Anterior cingulate cortex (tissue), 58 donors: Measurements from ENCODE around the gene GMDS.

Experiments
- DNase-seq, 58 donors: peaks; one replicate each; lab custom pipeline; 2025; lab: John Stamatoyannopoulos, UW

The GMDS gene

DNA sequence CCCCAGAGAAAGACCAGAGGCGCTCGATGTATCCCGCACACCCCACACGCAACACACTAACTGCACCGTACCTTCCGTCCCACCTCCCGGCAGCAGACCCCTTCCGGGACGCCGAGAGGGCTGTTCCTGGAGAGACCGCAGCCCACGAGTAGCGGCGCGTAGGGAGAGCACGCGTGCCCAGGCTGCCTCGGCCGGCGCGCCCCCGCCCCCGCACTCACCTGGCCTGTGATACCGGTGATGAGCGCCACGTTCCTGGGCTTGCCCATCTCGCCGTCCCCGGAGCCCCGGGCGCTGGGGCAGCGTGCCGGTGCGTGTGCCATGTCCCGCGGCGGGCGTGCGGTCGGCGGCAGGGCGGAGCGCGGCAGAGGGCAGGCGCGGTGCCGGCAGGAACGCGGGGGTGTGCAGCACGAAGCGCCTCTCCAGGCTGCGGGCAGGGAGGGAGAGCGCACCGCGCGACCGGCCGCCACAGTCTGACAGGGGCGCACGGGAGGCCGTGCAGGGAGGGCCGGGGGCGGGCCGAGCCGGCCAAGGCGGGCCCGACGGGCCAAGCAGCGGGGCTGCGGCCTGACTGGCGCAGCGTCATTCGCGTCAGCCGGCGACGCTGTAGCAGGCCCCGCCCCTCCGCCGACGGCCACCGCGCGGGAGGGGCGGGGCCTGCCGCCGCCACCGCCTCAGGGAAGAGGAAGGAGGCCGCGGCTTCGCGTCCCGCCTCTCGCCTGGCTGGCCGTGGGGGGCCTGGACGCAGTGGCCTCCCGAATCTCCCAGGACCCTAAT lies at the start of gene GMDS:
Gene GMDS (minus strand): TSS at position 503 of the 774 bp plus-strand sequence.
- DNase-seq = peak in 56 of 58 donors; percentile 14 to 89 (median 77)

DNA sequence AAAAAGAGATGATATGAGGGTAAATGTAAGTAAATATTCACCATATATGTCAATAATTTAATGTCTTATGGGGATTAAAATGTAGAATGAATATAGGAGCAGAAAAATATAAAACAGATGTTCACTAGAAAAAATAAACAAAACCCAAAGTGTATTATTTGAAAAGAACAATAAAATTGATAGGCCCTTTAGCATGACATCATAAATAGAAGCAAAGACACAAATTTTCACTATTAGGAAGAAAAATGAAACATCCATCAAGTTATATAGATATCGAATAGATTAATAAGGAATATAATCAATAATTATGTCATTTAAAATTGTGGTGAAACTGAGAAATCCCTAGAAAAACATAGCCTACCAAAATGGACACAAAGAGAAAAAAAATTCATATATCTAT lies 40.1 kb upstream of the GMDS start:
- DNase-seq = no peak

- DNase-seq = no peak
Measured at GRCh38 chr6:2275892-2276242, 30.5 kb upstream of the GMDS start.

- no peak for DNase-seq
Measured at GRCh38 chr6:2274981-2275891, 29.8 kb upstream of the GMDS start.

DNA sequence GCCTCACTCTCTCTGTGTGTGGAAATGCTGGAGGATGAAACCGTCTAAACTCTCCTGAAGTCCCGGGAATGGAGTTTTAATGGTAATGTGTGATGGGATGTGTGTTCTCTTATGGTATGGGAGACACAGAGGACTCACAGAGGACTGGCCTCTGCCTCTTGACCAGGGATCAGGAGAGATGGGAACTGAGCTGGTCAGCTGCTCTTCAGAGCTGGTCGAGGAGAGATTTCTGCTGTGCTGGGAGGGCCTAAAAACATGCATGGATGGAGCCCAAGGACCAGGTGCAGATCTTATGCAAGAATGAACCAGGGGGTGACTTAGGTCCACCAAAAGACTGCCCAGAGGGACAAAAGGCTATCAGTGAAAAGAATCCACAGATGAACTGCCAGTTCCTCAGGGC lies 27.3 kb upstream of the GMDS start:
- DNase-seq = no peak

- no peak for DNase-seq
Measured at GRCh38 chr6:2270054-2270453, 24.6 kb upstream of the GMDS start.

GRCh38 chr6:2266841-2267240 lies 21.4 kb upstream of the GMDS start:
- no peak for DNase-seq

- DNase-seq = no peak
Measured at GRCh38 chr6:2266031-2266795, 20.8 kb upstream of the GMDS start.

DNA sequence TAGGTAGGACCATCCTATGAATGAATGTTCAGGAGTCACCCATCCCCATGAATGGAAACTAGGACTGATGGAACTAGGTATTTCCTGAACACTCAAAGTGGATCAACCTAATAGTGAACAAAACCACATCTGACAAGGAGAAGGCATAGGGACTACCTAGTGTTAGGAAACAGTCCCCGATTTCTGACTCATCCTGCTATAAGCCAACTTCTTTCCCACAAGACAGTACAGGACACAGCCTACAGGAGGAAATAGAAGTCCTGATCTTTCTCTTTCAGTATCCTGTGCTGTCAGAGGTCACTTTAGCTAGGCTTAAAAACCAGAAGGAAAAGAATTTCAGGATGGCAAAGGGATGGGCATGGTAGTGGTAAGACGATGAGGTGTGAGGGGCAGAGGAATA lies 19.5 kb upstream of the GMDS start:
- no peak for DNase-seq

- DNase-seq = no peak
Measured at GRCh38 chr6:2263896-2264295, 18.5 kb upstream of the GMDS start.

DNA sequence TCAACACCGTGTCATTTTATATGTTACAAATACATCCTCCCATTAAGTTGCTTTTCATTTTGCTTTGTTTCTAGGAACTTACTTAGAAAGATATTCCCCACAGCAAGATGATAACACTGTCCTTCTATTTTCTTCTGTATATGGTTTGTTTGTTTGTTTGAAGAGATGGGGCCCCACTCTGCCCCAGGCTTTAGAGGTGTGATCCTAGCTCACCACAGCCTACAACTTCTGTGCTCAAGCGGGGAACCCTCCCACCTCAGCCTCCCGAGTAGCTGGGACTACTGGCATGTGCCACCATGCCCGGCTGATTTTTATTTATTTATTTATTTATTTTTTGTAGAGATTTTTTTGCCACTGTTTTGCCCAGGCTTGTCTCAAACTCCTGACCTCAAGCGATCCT lies 14.2 kb upstream of the GMDS start:
- no peak for DNase-seq

DNA sequence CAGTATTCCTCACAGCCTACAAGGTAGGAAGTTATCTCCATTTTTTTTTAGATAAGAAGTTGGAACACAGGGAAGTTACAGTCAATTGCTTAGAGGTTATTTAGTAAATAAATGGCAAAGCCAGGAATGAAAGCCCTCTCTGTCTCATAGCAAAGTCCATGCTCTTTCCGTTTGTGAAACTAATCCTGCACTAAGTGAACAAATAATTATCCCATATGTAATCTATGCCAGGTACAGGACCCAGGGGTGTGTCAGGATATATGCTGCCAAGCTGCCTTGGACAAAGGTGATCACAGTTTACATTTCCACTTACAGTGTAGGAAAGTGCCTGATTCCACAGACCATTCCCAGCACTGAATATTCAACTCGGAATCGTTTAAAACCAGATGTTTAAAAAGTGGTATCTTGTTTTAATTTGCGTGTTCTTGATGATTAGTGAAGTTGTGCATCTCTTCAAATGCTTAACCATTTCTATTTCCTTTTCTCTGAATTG lies 13.6 kb upstream of the GMDS start:
- no peak for DNase-seq

- no peak for DNase-seq
Measured at GRCh38 chr6:2258112-2258511, 12.7 kb upstream of the GMDS start.

GRCh38 chr6:2257363-2257762 lies 12.0 kb upstream of the GMDS start:
- DNase-seq = no peak

DNA sequence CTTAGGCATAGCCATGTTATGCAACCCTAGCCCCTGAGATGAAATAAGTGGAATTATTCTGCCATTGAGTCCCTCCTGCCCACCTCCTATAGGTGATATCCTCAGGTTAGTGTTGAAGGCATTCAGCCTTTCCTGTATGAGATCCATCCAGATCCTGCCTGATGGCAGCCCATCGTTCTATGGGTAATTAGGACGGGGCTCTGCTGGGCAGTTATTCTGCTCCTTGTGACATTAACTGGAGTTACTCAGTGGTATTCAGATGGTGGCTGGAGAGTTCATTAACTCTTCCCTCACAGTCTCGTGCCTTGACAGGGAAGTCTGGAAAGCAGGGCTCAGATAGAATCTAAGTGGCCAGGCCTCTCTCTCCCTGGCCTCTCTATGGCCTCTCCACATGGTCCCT lies 9.3 kb upstream of the GMDS start:
- no peak for DNase-seq

DNA sequence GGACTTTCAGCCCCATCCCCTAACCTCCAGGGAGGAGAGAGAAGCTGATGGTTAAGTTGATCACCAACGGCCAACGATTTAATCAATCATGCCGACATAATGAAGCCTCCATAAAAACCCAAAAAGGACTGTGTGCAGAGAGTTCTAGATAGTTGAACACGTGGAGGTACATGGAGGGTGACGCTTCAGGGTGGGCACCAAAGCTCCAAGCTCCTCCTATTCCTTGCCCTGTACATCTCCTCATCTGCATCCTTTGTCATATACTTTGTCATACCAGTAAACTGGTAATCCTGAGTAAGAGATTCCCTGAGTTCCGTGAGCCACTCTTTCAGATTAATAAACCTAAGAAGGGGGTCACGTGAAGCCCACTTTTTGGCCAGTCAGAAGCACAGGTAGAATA lies 3.7 kb upstream of the GMDS start:
- no peak for DNase-seq

- DNase-seq = no peak
Measured at GRCh38 chr6:2247664-2248063, 2.3 kb upstream of the GMDS start.

DNA sequence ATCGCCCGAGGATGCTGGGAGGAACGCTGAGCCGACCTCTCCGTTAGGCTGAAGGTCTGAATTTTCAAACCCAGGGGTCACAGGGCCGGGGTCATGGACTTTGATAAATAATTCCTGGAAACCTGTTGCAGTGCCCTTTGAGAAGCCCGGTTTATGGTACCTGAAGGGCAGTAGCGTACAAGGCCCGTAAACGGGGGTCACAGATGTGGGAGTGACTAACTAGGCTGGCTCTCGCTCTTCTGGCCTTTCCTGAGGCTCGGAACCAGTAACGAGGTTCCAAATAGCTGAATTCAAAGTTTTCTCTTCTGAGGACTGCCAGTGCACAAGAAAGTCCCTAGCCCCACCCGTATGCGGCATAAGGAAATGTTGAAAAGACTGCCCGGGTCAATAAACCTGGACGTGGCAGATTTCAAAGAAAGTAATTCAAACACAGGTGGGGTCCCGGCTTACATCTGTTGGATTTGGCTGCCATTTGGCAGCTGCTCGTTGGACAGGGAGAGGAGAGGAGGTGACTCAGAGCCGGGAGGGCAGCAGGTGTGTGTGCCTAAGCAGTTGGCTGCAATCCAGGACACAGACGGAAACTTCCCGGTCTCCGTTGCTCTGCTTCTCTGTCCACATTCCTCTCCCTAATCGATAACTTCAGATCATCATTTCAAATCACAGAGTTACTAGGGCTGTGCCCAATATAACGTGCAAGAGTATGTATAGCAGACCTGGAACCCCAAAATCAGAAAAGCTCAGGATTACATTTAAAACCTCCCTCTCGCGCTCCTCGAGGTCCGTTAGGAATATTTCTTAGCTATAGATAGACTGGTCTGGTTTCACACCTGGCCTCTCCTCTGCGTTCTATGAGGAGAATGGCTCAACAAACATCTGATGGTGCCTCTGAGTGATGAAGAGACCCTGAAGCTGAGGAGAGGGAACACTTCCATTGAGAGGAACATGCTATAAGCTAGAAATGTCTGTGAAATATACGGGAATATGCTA lies 765 bp upstream of the GMDS start:
- peak in 29 of 58 donors; percentile 2 to 64 (median 19) for DNase-seq

GRCh38 chr6:2244261-2245102 lies 923 bp downstream of the GMDS start:
- peak in 2 of 58 donors; percentile 23 to 28 for DNase-seq
